ENCODE data around the gene TAS1R1. TPM values are rescaled to one million over a fixed set of nuclear protein-coding genes. Genes with fewer than 3 reads are reported as not detected.

TAS1R1 gene
- total and polyA plus RNA-seq, 10 of the 15 experiments (the other 5 are each of a cell fraction or from before 2014, with no cell fraction given) = 0.03 to 0.06 (median 0.04) TPM; not detected in 7

- BruUV-seq (replicated peaks) = no TSS peak
- no peak for FAIRE-seq
- Histone ChIP-seq H3K4me2 (ENCODE audit: control insufficient read depth, insufficient read depth) (no peak overlapping the region), H2AFZ (ENCODE audit: control insufficient read depth, low read depth, low read length) (no peak overlapping the region), H3K79me2 (ENCODE audit: control insufficient read depth, insufficient read depth, low read length) (no peaks in the 10 kb centered on the region), H3K4me1 (ENCODE audit: control insufficient read depth, insufficient read depth, low read length) (peaks cover under 1% of the 10 kb centered on the region; the same call in 1 of the 2 replicates), H4K20me1 (ENCODE audit: control insufficient read depth, insufficient read depth) (no peaks in the 10 kb centered on the region), H3K27me3 (replicated peaks in 1 of 2; ENCODE audit: control insufficient read depth in 2 of 2, insufficient read depth in 2 of 2, low read length in 1 of 2) (no peaks in the 10 kb centered on the region), H3K27ac (ENCODE audit: control insufficient read depth, insufficient read depth) (no peak overlapping the region), H3K9me3 (replicated peaks; ENCODE audit: control insufficient read depth, insufficient read depth, low read length) (no peaks in the 10 kb centered on the region; the same call in 1 of the 3 replicates), H3K4me3 (no peak overlapping the region), H3K36me3 (ENCODE audit: control insufficient read depth in 2 of 2, insufficient read depth in 2 of 2, low read length in 1 of 2) (no peaks in the 10 kb centered on the region), H3K9ac (ENCODE audit: control insufficient read depth, insufficient read depth, low read length) (no peak overlapping the region)
- DNase-seq (ENCODE audit: low read depth, low spot score) = no peak
- in situ Hi-C loops (cut with MboI) = no loop called here
- ChIA-PET CTCF (interaction anchor here (2.1 kb wide), 1 partner anchor 20 kb away, joined by 6 read pairs; the partner anchor contains the start of genes NOL9 and TAS1R1), SMC1A (ENCODE audit: uncharacterized antibody, unreplicated experiment) (no interaction called here), RAD21 (ENCODE audit: unreplicated experiment) (no interaction called here), POLR2A (no interaction called here)
- TF ChIP-seq NKRF (conservative IDR thresholded peaks at IDR 0.05) (no peak), MEF2B (IDR thresholded peaks at IDR 0.05; ENCODE audit: partially characterized antibody, poor library complexity, severe bottlenecking) (no peak), MLLT1 (IDR thresholded peaks at IDR 0.05) (no peak), CREB1 (IDR thresholded peaks at IDR 0.05; ENCODE audit: low read depth) (no peak), E4F1 (IDR thresholded peaks at IDR 0.05; ENCODE audit: borderline replicate concordance, partially characterized antibody) (no peak), SMC3 (IDR thresholded peaks at IDR 0.05; ENCODE audit: borderline replicate concordance, low read length) (no peak), PRDM15 (CRISPR knock-in tag; IDR thresholded peaks at IDR 0.05) (no peak), CHD1 (IDR thresholded peaks at IDR 0.05; ENCODE audit: low read depth, low read length) (no peak), TAF1 (IDR thresholded peaks at IDR 0.05; ENCODE audit: borderline replicate concordance, low read depth, low read length) (no peak), IKZF1 (conservative IDR thresholded peaks at IDR 0.05) (no peak), ELK1 (IDR thresholded peaks at IDR 0.05; ENCODE audit: low read depth, low read length) (no peak)
- 55% methylated on average over 8 of the region's 8 CpGs for WGBS (ENCODE audit: insufficient coverage, insufficient replicate concordance, low lambda C conversion rate, missing lambda C conversion rate)
- intact Hi-C loops (cut with micrococcal nuclease; ENCODE audit: unreplicated experiment) = no loop called here
- ATAC-seq = no peak
These were observed 19.0 kb downstream of the TAS1R1 start for GRCh38 chr1:6574025-6574620.

All from GM12878 (cell line).